ENCODE measurements around the gene PPARD. TPM values are rescaled to one million over a fixed set of nuclear protein-coding genes. Genes with fewer than 3 reads are reported as not detected.

PPARD gene
- total RNA-seq, 2 donors from 2014 or later: 15.8 to 38.4 TPM

- Histone ChIP-seq H3K9me3 (no peaks in the 10 kb centered on the region), H3K36me3 (no peaks in the 10 kb centered on the region), H3K27ac (no peak overlapping the region), H3K4me3 (no peak overlapping the region), H3K4me1 (ENCODE audit: control insufficient read depth in 1 of 2, low read depth in 2 of 2) (no peaks in the 10 kb centered on the region), H3K27me3 (replicated peaks; ENCODE audit: insufficient read depth) (no peaks in the 10 kb centered on the region)
- no peak for ATAC-seq (ENCODE audit: insufficient number of reproducible peaks, low FRiP score, low read depth)
- TF ChIP-seq CTCF (IDR thresholded peaks at IDR 0.05): no peak
- no peak for DNase-seq (ENCODE audit: low spot score)
These were observed 98.8 kb downstream of the PPARD start for GRCh38 chr6:35441205-35441604.

- H3K9me3 ChIP-seq: no peaks in the 10 kb centered on the region
- H3K4me1 ChIP-seq (ENCODE audit: control insufficient read depth in 1 of 2, low read depth in 2 of 2): no peaks in the 10 kb centered on the region
- no peak for ATAC-seq (ENCODE audit: insufficient number of reproducible peaks, low FRiP score, low read depth)
- DNase-seq (ENCODE audit: low spot score): no peak
- H3K4me3 ChIP-seq: no peak overlapping the region
- H3K27ac ChIP-seq: no peak overlapping the region
- TF ChIP-seq CTCF (IDR thresholded peaks at IDR 0.05): no peak
- H3K36me3 ChIP-seq: no peaks in the 10 kb centered on the region
- H3K27me3 ChIP-seq (replicated peaks; ENCODE audit: insufficient read depth): no peaks in the 10 kb centered on the region
These were observed 99.3 kb downstream of the PPARD start for GRCh38 chr6:35441642-35442041.

- DNase-seq (ENCODE audit: low spot score): no peak
- Histone ChIP-seq H3K9me3 (no peaks in the 10 kb centered on the region), H3K4me3 (no peak overlapping the region), H3K27me3 (replicated peaks; ENCODE audit: insufficient read depth) (no peaks in the 10 kb centered on the region), H3K36me3 (no peaks in the 10 kb centered on the region), H3K4me1 (ENCODE audit: control insufficient read depth in 1 of 2, low read depth in 2 of 2) (no peaks in the 10 kb centered on the region), H3K27ac (no peak overlapping the region)
- TF ChIP-seq CTCF (IDR thresholded peaks at IDR 0.05): no peak
- ATAC-seq (ENCODE audit: insufficient number of reproducible peaks, low FRiP score, low read depth): no peak
These were observed 100.3 kb downstream of the PPARD start for GRCh38 chr6:35442693-35443092.

GRCh38 chr6:35443341-35444030 lies 101.1 kb downstream of the PPARD start:
- H3K27ac ChIP-seq: no peak overlapping the region
- no peaks in the 10 kb centered on the region for H3K27me3 ChIP-seq (replicated peaks; ENCODE audit: insufficient read depth)
- no peaks in the 10 kb centered on the region for H3K4me1 ChIP-seq (ENCODE audit: control insufficient read depth in 1 of 2, low read depth in 2 of 2)
- H3K4me3 ChIP-seq: no peak overlapping the region
- TF ChIP-seq CTCF (IDR thresholded peaks at IDR 0.05): no peak
- H3K9me3 ChIP-seq: no peaks in the 10 kb centered on the region
- ATAC-seq (ENCODE audit: insufficient number of reproducible peaks, low FRiP score, low read depth) (no peak), DNase-seq (ENCODE audit: low spot score) (no peak)
- H3K36me3 ChIP-seq: no peaks in the 10 kb centered on the region

DNA sequence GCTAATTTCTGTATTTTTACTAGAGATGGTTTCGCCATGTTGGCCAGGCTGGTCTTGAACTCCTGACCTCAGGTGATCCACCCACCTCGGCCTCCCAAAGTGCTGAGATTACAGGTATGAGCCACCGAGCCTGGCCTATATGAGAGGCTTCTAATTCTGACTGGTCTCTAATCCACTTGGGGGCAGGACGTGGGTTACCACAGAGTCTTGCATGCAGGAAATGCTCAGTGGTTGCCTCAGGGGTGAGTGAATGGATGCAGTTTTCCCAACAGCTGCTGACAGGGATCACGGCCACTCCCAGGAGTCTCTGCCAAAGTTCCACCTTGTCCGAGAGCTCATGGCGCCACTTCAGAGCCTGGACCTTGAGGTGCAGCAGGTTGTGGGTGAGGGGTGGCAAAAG lies 103.3 kb downstream of the PPARD start:
- no peaks in the 10 kb centered on the region for H3K9me3 ChIP-seq
- no peaks in the 10 kb centered on the region for H3K36me3 ChIP-seq
- H3K4me3 ChIP-seq: no peak overlapping the region
- no peak overlapping the region for H3K27ac ChIP-seq
- no peak for TF ChIP-seq CTCF (IDR thresholded peaks at IDR 0.05)
- DNase-seq (ENCODE audit: low spot score) (no peak), ATAC-seq (ENCODE audit: insufficient number of reproducible peaks, low FRiP score, low read depth) (no peak)
- H3K4me1 ChIP-seq (ENCODE audit: control insufficient read depth in 1 of 2, low read depth in 2 of 2): no peaks in the 10 kb centered on the region
- no peaks in the 10 kb centered on the region for H3K27me3 ChIP-seq (replicated peaks; ENCODE audit: insufficient read depth)

Data from thoracic aorta (tissue), 2 donors.